Transverse colon (tissue), 4 donors: Measurements from ENCODE around the gene RETSAT. TPM values are rescaled to one million over a fixed set of nuclear protein-coding genes. Genes with fewer than 3 reads are reported as not detected.
"Not testable (repeated sequence)": the region's sequence is repeated elsewhere in the genome, so short reads cannot be mapped to it uniquely, and the experiment has no call there.

Experiments used
- DNase-seq: peaks from one replicate; pipeline ENCODE4 v3.0.0-alpha.2; 2019
- H3K27ac ChIP-seq, 4 donors: fragments of 200-600 bp; sonication (generic); 2 replicates each; pipeline ENCODE4 v1.5.1; 2016 to 2018; ENCODE audit warnings: inconsistent platforms in 4 of 4
- H3K27me3 ChIP-seq: fragments of 200-600 bp; sonication (generic); 2 replicates; pipeline ENCODE4 v1.5.1; 2017; ENCODE audit warnings: inconsistent platforms
- H3K36me3 ChIP-seq, 4 donors: fragments of 200-600 bp; sonication (generic); 2 replicates each; pipeline ENCODE4 v1.5.1; 2017 to 2019; ENCODE audit warnings: inconsistent platforms in 4 of 4
- H3K4me1 ChIP-seq, 4 donors: fragments of 200-600 bp; sonication (generic); 2 replicates each; pipeline ENCODE4 v1.5.1; 2017 to 2020; ENCODE audit warnings: inconsistent platforms in 4 of 4
- H3K4me3 ChIP-seq, 4 donors: fragments of 200-600 bp; sonication (generic); 1 replicate in 1 of 4; 2 replicates in 3 of 4; pipeline versions ENCODE4 v1.5.1 to v1.6.1; 2017 to 2019; ENCODE audit warnings: inconsistent platforms in 4 of 4
- H3K9me3 ChIP-seq, 2 donors: fragments of 200-600 bp; sonication (generic); 2 replicates each; pipeline ENCODE4 v1.5.1; 2017 to 2019; ENCODE audit warnings: inconsistent platforms in 2 of 2
- CTCF ChIP-seq, 5 experiments: fragments of 200-600 bp in 3 of 5; fragments of 450-650 bp in 2 of 5; sonication (generic) in 3 of 5; IDR thresholded peaks; 1 replicate in 2 of 5; 2 replicates in 3 of 5; pipeline ENCODE4 v1.5.1; 2016 to 2017; ENCODE audit warnings: antibody characterized with exemption in 5 of 5, inconsistent platforms in 3 of 5, mild to moderate bottlenecking in 2 of 5, moderate library complexity in 1 of 5
- EP300 ChIP-seq: sonication (generic); formaldehyde crosslinking; IDR thresholded peaks from one replicate; pipeline ENCODE4 v1.6.1; 2017; ENCODE audit warnings: antibody characterized with exemption, low read depth
- POLR2A ChIP-seq: fragments of 450-650 bp; IDR thresholded peaks from one replicate; pipeline ENCODE4 v1.6.1; 2016; ENCODE audit warnings: antibody characterized with exemption, mild to moderate bottlenecking, moderate library complexity
- POLR2AphosphoS5 ChIP-seq, 3 donors: sonication (generic); formaldehyde crosslinking; IDR thresholded peaks; one replicate each; pipeline ENCODE4 v1.6.1; 2016; ENCODE audit warnings: antibody characterized with exemption in 3 of 3
- WGBS, 2 donors: methylation state at CpG; one replicate each; pipeline ENCODE4 v1.1.5; 2018; ENCODE audit warnings: low coverage in 1 of 2; 5-methylcytosine and 5-hydroxymethylcytosine counted together
- in situ Hi-C, 4 donors: fragments of 200-750 bp; cut with MboI; loops; one replicate each; pipeline versions ENCODE4 v1.15.0 to v1.15.1; 2017; ENCODE audit warnings: low sequenced_read_pairs in 3 of 4, low pct_ligation_motif_present in 1 of 4, low pct_unique_long_range_greater_than_20kb in 1 of 4
- intact Hi-C: fragments of 100-400 bp; cut with DNase I; formaldehyde crosslinking; loops from one replicate; pipeline ENCODE4 v1.15.1; 2023; ENCODE audit warnings: low total_unique reads
- total RNA-seq, 4 donors: library from RNA; depleted of rRNA; stranded (reverse); fragments of >200 nt; gene quantifications; one replicate each; pipeline ENCODE4 v1.1.0, GENCODE V29; 2016

RETSAT gene
- total RNA-seq, 4 donors from 2014 or later, result 109 to 638 (median 330) TPM

- intact Hi-C loops (no loop called here), in situ Hi-C loops (no loop called here)
- Histone ChIP-seq H3K9me3 (no peaks in the 10 kb centered on the region), H3K27ac (no peak overlapping the region), H3K4me1 (no peaks in the 10 kb centered on the region), H3K36me3 (peaks cover 0 to 11% (median 3%) of the 10 kb centered on the region in 4 donors), H3K27me3 (no peaks in the 10 kb centered on the region), H3K4me3 (no peak overlapping the region)
- no peak for DNase-seq
- no peak for TF ChIP-seq EP300
- TF ChIP-seq POLR2A, result no peak
- TF ChIP-seq CTCF (IDR thresholded peaks at IDR 0.05), result no peak
- no peak for TF ChIP-seq POLR2AphosphoS5 (IDR thresholded peaks at IDR 0.05)
- WGBS, 2 donors, result 86% methylated on average over 2 of the region's 2 CpGs; no CpG with 5 or more reads in 1 of the 2 donors
Measured at GRCh38 chr2:85385746-85386145, 31.4 kb upstream of the RETSAT start.

- H3K27ac ChIP-seq, result no peak overlapping the region
- no peaks in the 10 kb centered on the region for H3K4me1 ChIP-seq
- no peak for DNase-seq
- in situ Hi-C loops (no loop called here), intact Hi-C loops (no loop called here)
- H3K27me3 ChIP-seq, result no peaks in the 10 kb centered on the region
- H3K36me3 ChIP-seq, result peaks cover 0 to 28% (median 12%) of the 10 kb centered on the region in 4 donors
- H3K4me3 ChIP-seq, result no peak overlapping the region
- 91 to 93% methylated on average over 2 to 4 of the region's 4 CpGs for WGBS, 2 donors
- H3K9me3 ChIP-seq, result no peaks in the 10 kb centered on the region
- no peak for TF ChIP-seq EP300
Measured at GRCh38 chr2:85383850-85384249, 29.5 kb upstream of the RETSAT start.

- in situ Hi-C loops, DNase-seq, H3K27ac ChIP-seq, intact Hi-C loops, H3K9me3 ChIP-seq, H3K4me3 ChIP-seq, H3K27me3 ChIP-seq, H3K4me1 ChIP-seq: not testable (repeated sequence)
- H3K36me3 ChIP-seq, result peaks cover 0 to 29% (median 12%) of the 10 kb centered on the region in 4 donors
- 94% methylated on average over 5 of the region's 5 CpGs; no CpG with 5 or more reads in 1 of the 2 donors for WGBS, 2 donors
Measured at GRCh38 chr2:85383151-85383550, 28.8 kb upstream of the RETSAT start.

DNA sequence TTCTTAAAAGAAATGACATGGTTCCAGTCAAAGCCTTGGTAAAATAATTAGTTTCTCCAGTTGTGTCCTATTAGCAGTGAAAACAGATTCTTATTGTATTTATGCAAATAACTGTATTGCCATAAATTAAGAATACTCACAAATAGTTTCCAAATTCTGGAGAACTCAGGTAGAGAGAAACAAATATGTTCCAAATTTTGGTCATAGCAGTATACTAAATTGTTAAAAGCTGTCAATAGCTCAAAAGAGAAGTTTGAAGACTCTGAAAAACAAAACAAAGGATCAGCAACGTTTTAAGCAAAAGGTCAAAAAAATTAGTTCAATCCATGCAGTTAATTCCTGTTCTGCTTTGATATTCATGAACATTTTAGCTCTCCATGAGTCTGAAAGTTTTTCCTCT, 25.7 kb upstream of the RETSAT start:
- Histone ChIP-seq H3K36me3 (peaks cover 0 to 34% (median 13%) of the 10 kb centered on the region in 4 donors), H3K4me3 (no peak overlapping the region), H3K4me1 (no peaks in the 10 kb centered on the region), H3K27ac (no peak overlapping the region), H3K9me3 (no peaks in the 10 kb centered on the region), H3K27me3 (no peaks in the 10 kb centered on the region)
- TF ChIP-seq POLR2AphosphoS5 (IDR thresholded peaks at IDR 0.05), result no peak
- no peak for TF ChIP-seq EP300
- no peak for TF ChIP-seq POLR2A
- no peak for TF ChIP-seq CTCF (IDR thresholded peaks at IDR 0.05)
- 69 to 76% methylated on average over 1 of the region's 1 CpG for WGBS, 2 donors
- intact Hi-C loops (no loop called here), in situ Hi-C loops (no loop called here)
- no peak for DNase-seq

DNA sequence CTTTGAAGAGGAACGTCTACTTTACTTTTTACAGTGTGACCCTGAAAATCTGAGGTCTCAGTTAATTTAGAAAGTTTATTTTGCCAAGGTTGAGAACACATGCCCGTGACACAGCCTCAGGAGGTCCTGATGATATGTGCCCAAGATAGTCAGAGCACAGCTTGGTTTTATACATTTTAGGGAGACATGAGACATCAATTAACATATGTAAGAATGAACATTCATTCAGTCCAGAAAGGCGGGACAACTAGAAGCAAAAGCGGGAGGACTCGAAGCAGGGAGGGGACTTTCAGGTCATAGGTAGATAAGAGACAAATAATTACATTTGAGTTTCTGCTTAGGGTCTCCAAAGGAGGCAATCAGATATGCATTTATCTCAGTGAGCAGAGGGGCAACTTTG, 23.9 kb upstream of the RETSAT start:
- Histone ChIP-seq H3K27ac (no peak overlapping the region), H3K9me3 (no peaks in the 10 kb centered on the region), H3K36me3 (peaks cover 0 to 38% (median 11%) of the 10 kb centered on the region in 4 donors), H3K4me3 (no peak overlapping the region), H3K27me3 (no peaks in the 10 kb centered on the region), H3K4me1 (no peaks in the 10 kb centered on the region)
- no peak for TF ChIP-seq CTCF (IDR thresholded peaks at IDR 0.05)
- TF ChIP-seq POLR2AphosphoS5 (IDR thresholded peaks at IDR 0.05), result no peak
- no peak for TF ChIP-seq EP300
- no peak for TF ChIP-seq POLR2A
- in situ Hi-C loops, result no loop called here
- no peak for DNase-seq
- intact Hi-C loops, result no loop called here
- 93 to 96% methylated on average over 3 to 5 of the region's 5 CpGs for WGBS, 2 donors
